ENCODE measurements around the gene TAS2R16. TPM values are rescaled to one million over a fixed set of nuclear protein-coding genes. Genes with fewer than 3 reads are reported as not detected.

The TAS2R16 gene
- total RNA-seq, 1 experiment from 2014 or later, result not detected

- Histone ChIP-seq H3K4me2 (ENCODE audit: low read length) (no peak overlapping the region), H3K27me3 (ENCODE audit: low read length) (no peaks in the 10 kb centered on the region), H3K36me3 (ENCODE audit: low read depth, low read length) (no peaks in the 10 kb centered on the region), H3K27ac (ENCODE audit: low read length) (no peak overlapping the region), H3F3A (ENCODE audit: low read length, unreplicated experiment) (no peaks in the 10 kb centered on the region), H3K9me3 (ENCODE audit: low read length) (no peaks in the 10 kb centered on the region), H2AFZ (ENCODE audit: low read length) (no peak overlapping the region), H3K4me3 (ENCODE audit: low read length) (no peak overlapping the region), H3K9ac (ENCODE audit: low read length) (no peak overlapping the region), H3K4me1 (ENCODE audit: insufficient read depth, low read length) (no peaks in the 10 kb centered on the region), H4K20me1 (ENCODE audit: low read length) (no peaks in the 10 kb centered on the region), H3K79me2 (ENCODE audit: low read length) (no peaks in the 10 kb centered on the region), H3K9me2 (replicated peaks; ENCODE audit: low read length) (no peaks in the 10 kb centered on the region)
- intact Hi-C loops (cut with micrococcal nuclease), result loop anchor here (5.0 kb wide), 1 partner anchor 70 kb away; no protein-coding TSS in a partner anchor
- ATAC-seq (no peak), DNase-seq (no peak)
- POLR2A ChIA-PET (ENCODE audit: unreplicated experiment), result no interaction called here
- CTCF ChIA-PET, result no interaction called here
- TF ChIP-seq CTCF (conservative IDR thresholded peaks at IDR 0.05; ENCODE audit: low read depth, low read length), result no peak
- TF ChIP-seq EZH2 (IDR thresholded peaks at IDR 0.05; ENCODE audit: low read length, unreplicated experiment), result no peak
- TF ChIP-seq EZH2phosphoT487 (IDR thresholded peaks at IDR 0.05; ENCODE audit: borderline replicate concordance, low read length), result no peak
- no TSS peak for BruUV-seq (replicated peaks)
These were observed 23.4 kb downstream of the TAS2R16 start for GRCh38 chr7:122972056-122972455.

DNA sequence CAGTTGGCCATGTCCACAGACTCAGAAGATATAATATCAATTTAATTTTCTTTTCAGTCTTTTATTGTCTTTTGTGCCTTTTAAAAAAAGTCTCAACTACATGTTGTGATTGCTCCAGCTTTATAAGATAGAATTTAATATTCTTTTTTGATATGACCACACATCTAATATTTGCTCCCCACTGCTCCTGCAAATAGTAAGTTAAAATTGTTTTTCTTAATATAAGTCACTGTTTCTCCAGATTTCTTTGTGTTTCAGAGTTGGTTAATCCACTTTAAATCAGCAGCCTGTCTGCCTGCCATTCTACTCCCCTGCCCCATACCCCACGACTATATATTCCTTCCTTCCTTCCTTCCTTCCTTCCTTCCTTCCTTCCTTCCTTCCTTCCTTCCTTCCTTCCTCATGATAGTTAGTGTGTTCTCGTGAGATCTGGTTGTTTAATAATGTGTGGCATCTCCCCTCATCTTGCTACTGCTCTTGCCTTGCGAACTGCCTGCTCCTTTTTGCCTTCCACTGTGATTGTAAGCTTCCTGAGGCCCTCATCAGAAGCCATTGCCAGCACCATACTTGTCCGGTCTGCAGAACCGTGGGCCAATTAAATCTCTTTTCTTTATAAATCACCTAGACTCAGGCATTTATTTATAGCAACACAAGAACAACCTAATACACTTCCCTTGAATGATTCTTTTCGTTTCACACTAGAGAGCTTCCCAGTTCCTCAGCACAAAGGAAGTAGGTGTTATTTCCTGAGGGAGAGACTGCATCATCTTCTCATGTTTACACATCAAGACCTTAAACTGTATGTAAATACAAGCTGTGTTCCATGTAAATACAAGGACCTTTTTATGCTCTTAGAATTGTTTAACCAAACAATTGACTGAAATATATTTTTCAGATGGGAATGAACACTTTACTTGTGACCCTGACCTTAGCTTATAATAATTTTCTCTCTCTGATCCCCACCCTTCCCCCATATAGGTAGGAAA, 24.5 kb downstream of the TAS2R16 start:
- H3K4me1 ChIP-seq (ENCODE audit: insufficient read depth, low read length), result no peaks in the 10 kb centered on the region
- peak; percentile 90 for ATAC-seq
- H3K4me3 ChIP-seq (ENCODE audit: low read length), result no peak overlapping the region
- DNase-seq, result peak; percentile 35
- CTCF ChIA-PET, result interaction anchor here (0.8 kb wide), 1 partner anchor 83 kb away, joined by 3 read pairs; no protein-coding TSS in a partner anchor
- peak overlapping the region; percentile 23; the same call in 1 of the 2 replicates for H3K27ac ChIP-seq (ENCODE audit: low read length)
- no peaks in the 10 kb centered on the region for H3K79me2 ChIP-seq (ENCODE audit: low read length)
- H4K20me1 ChIP-seq (ENCODE audit: low read length), result no peaks in the 10 kb centered on the region
- no peak for TF ChIP-seq CTCF (conservative IDR thresholded peaks at IDR 0.05; ENCODE audit: low read depth, low read length)
- TF ChIP-seq EZH2phosphoT487 (IDR thresholded peaks at IDR 0.05; ENCODE audit: borderline replicate concordance, low read length), result no peak
- TF ChIP-seq EZH2 (IDR thresholded peaks at IDR 0.05; ENCODE audit: low read length, unreplicated experiment), result no peak
- no TSS peak for BruUV-seq (replicated peaks)
- H3K36me3 ChIP-seq (ENCODE audit: low read depth, low read length), result no peaks in the 10 kb centered on the region
- H3F3A ChIP-seq (ENCODE audit: low read length, unreplicated experiment), result no peaks in the 10 kb centered on the region
- no peaks in the 10 kb centered on the region for H3K27me3 ChIP-seq (ENCODE audit: low read length)
- POLR2A ChIA-PET (ENCODE audit: unreplicated experiment), result no interaction called here
- H3K4me2 ChIP-seq (ENCODE audit: low read length), result no peak overlapping the region
- no peaks in the 10 kb centered on the region for H3K9me2 ChIP-seq (replicated peaks; ENCODE audit: low read length)
- H3K9ac ChIP-seq (ENCODE audit: low read length), result no peak overlapping the region
- intact Hi-C loops (cut with micrococcal nuclease), result loop anchor here (5.0 kb wide), 1 partner anchor 69 kb away; no protein-coding TSS in a partner anchor
- H3K9me3 ChIP-seq (ENCODE audit: low read length), result no peaks in the 10 kb centered on the region
- no peak overlapping the region for H2AFZ ChIP-seq (ENCODE audit: low read length)

- POLR2A ChIA-PET (ENCODE audit: unreplicated experiment), result no interaction called here
- no TSS peak for BruUV-seq (replicated peaks)
These were observed 27.1 kb downstream of the TAS2R16 start for GRCh38 chr7:122968389-122968788.

More at GRCh38 chr7:122968389-122968788, 27.1 kb downstream of the TAS2R16 start:
- Histone ChIP-seq H3K9me2 (replicated peaks; ENCODE audit: low read length) (no peaks in the 10 kb centered on the region), H3K27me3 (ENCODE audit: low read length) (no peaks in the 10 kb centered on the region), H3K4me3 (ENCODE audit: low read length) (no peak overlapping the region), H3K27ac (ENCODE audit: low read length) (no peak overlapping the region), H3K79me2 (ENCODE audit: low read length) (no peaks in the 10 kb centered on the region), H3K36me3 (ENCODE audit: low read depth, low read length) (no peaks in the 10 kb centered on the region), H2AFZ (ENCODE audit: low read length) (no peak overlapping the region), H3K4me1 (ENCODE audit: insufficient read depth, low read length) (no peaks in the 10 kb centered on the region), H3F3A (ENCODE audit: low read length, unreplicated experiment) (no peaks in the 10 kb centered on the region), H4K20me1 (ENCODE audit: low read length) (no peaks in the 10 kb centered on the region), H3K9ac (ENCODE audit: low read length) (no peak overlapping the region), H3K4me2 (ENCODE audit: low read length) (no peak overlapping the region), H3K9me3 (ENCODE audit: low read length) (no peaks in the 10 kb centered on the region)
- no peak for DNase-seq
- intact Hi-C loops (cut with micrococcal nuclease), result no loop called here
- ATAC-seq, result no peak
- no peak for TF ChIP-seq EZH2phosphoT487 (IDR thresholded peaks at IDR 0.05; ENCODE audit: borderline replicate concordance, low read length)
- TF ChIP-seq CTCF (conservative IDR thresholded peaks at IDR 0.05; ENCODE audit: low read depth, low read length), result no peak
- no peak for TF ChIP-seq EZH2 (IDR thresholded peaks at IDR 0.05; ENCODE audit: low read length, unreplicated experiment)
- CTCF ChIA-PET, result no interaction called here

Measured in PC-3 (cell line).